HG03378 (cell line): Measurements from ENCODE around the gene EPN1.

Experiments used
- ATAC-seq: cut with Tn5 transposase; IDR thresholded peaks from one replicate; pipeline ENCODE4 v1.9.1; 2021; ENCODE audit warnings: mild to moderate bottlenecking, moderate library complexity; ENCODE audit not compliant: unreplicated experiment

The EPN1 gene

GRCh38 chr19:55678121-55678671 lies 3.2 kb downstream of the EPN1 start:
- peak; percentile 72 for ATAC-seq

- ATAC-seq = no peak
These were observed 4.6 kb downstream of the EPN1 start for GRCh38 chr19:55679343-55680257.

- no peak for ATAC-seq
These were observed 5.5 kb downstream of the EPN1 start for GRCh38 chr19:55680339-55681130.

- ATAC-seq = no peak
These were observed 6.4 kb downstream of the EPN1 start for GRCh38 chr19:55681131-55682092.

GRCh38 chr19:55683449-55684261 lies 8.6 kb downstream of the EPN1 start:
- no peak for ATAC-seq

GRCh38 chr19:55684946-55685681 lies 10.1 kb downstream of the EPN1 start:
- ATAC-seq = no peak

GRCh38 chr19:55685776-55686175 lies 10.8 kb downstream of the EPN1 start:
- ATAC-seq = no peak

GRCh38 chr19:55686311-55687050 lies 11.5 kb downstream of the EPN1 start:
- ATAC-seq = no peak

GRCh38 chr19:55687281-55688201 lies 12.5 kb downstream of the EPN1 start:
- no peak for ATAC-seq

- ATAC-seq = no peak
These were observed 13.6 kb downstream of the EPN1 start for GRCh38 chr19:55688422-55689218.

GRCh38 chr19:55689411-55690108 lies 14.5 kb downstream of the EPN1 start:
- ATAC-seq = no peak

GRCh38 chr19:55690109-55690768 lies 15.2 kb downstream of the EPN1 start:
- no peak for ATAC-seq

- ATAC-seq = no peak
These were observed 15.9 kb downstream of the EPN1 start for GRCh38 chr19:55690769-55691545.
